ENCODE results near the gene RSRP1.

The RSRP1 gene

GRCh38 chr1:25197235-25197975, 49.8 kb downstream of the RSRP1 start:
- peak overlapping the region in 14 of 21 experiments; percentile 11 to 81 (median 67) for H3K27ac ChIP-seq

DNA sequence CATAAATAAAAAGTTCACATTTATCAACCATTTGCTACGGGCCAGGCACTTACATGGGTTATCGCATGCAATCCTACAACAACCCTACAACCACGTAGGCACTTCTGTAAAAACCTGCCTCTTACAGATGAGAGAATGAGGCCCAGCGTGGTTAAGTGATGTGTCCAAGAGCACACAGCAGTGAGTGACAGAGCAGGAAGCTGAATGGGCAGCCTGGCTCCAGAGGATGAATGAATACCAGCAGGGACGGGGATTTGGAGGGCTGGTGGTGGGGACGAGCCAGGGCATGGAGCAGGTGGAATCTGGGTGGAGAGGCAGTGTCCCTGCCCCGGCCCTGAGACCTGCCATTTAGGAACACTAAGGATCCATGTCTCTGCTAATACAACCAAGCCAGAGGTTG, 50.4 kb downstream of the RSRP1 start:
- H3K27ac ChIP-seq: peak overlapping the region in 7 of 21 experiments; percentile 60 to 79 (median 70)

More at GRCh38 chr1:25197235-25197975, 49.8 kb downstream of the RSRP1 start:
- no peak overlapping the region for H3K4me3 ChIP-seq

DNA sequence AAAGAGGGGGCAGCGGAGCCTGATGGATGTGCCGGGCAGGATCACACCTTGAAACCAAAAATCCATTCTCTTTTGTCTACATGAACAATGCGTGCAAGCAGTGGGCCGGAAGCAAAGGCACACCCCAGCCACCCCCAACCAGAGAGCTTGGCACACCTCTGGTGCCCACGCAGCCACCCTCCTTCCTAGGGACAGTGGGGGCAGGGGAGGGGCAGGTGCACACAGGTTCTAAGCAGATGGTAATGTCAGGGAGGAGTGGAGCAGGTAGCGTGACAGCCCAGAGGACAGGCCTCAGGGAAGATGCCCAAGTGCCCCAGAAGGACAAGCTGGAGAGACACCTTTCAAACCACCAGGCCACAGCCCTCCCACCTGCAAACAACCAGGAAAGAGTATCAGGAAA, 51.4 kb downstream of the RSRP1 start:
- Histone ChIP-seq H3K27ac (peak overlapping the region in 5 of 21 experiments; percentile 4 to 54 (median 19)), H3K4me3 (no peak overlapping the region)

More for the DNA sequence above, 50.4 kb downstream of the RSRP1 start:
- no peak overlapping the region for H3K4me3 ChIP-seq

GRCh38 chr1:25194572-25195020, 52.7 kb downstream of the RSRP1 start:
- H3K4me3 ChIP-seq: no peak overlapping the region
- peak overlapping the region in 7 of 21 experiments; percentile 6 to 68 (median 54) for H3K27ac ChIP-seq

GRCh38 chr1:25194054-25194453, 53.2 kb downstream of the RSRP1 start:
- Histone ChIP-seq H3K27ac (peak overlapping the region in 11 of 21 experiments; percentile 23 to 68 (median 50)), H3K4me3 (no peak overlapping the region)

- Histone ChIP-seq H3K4me3 (no peak overlapping the region), H3K27ac (no peak overlapping the region)
These were observed 54.0 kb downstream of the RSRP1 start for GRCh38 chr1:25193229-25193628.
